Activated T-cell treated with anti-CD3 and anti-CD28 coated beads, Interleukin-2, amount 50 U/mL, for 24 hours (primary cell): Measurements from ENCODE around the gene KITLG.
"Not testable (repeated sequence)": the region's sequence is repeated elsewhere in the genome, so short reads cannot be mapped to it uniquely, and the experiment has no call there.

Source experiments
- DNase-seq: peaks from one replicate; pipeline ENCODE4 v3.0.0-alpha.2; 2020
- H3K27ac Mint-ChIP-seq: 2 replicates; pipeline ENCODE4 v1.8.0; 2020; ENCODE audit warnings: mild to moderate bottlenecking, mixed read lengths
- H3K27me3 Mint-ChIP-seq: 2 replicates; pipeline ENCODE4 v1.8.0; 2020; ENCODE audit warnings: mixed read lengths
- H3K36me3 Mint-ChIP-seq: 2 replicates; pipeline ENCODE4 v1.8.0; 2020; ENCODE audit warnings: low read depth, mixed read lengths
- H3K4me1 Mint-ChIP-seq: 2 replicates; pipeline ENCODE4 v1.8.0; 2020; ENCODE audit warnings: low read depth, mixed read lengths
- H3K4me3 Mint-ChIP-seq: 2 replicates; pipeline ENCODE4 v1.8.0; 2020; ENCODE audit warnings: mild to moderate bottlenecking, moderate library complexity, mixed read lengths
- H3K9me3 Mint-ChIP-seq: 2 replicates; pipeline ENCODE4 v1.8.0; 2020; ENCODE audit warnings: mixed read lengths

KITLG gene

GRCh38 chr12:88562846-88563582 is 17.3 kb downstream of the KITLG start:
- Mint-ChIP-seq H3K36me3 (no peaks in the 10 kb centered on the region), H3K4me1 (no peaks in the 10 kb centered on the region), H3K4me3 (no peak overlapping the region), H3K9me3 (no peaks in the 10 kb centered on the region), H3K27me3 (no peaks in the 10 kb centered on the region), H3K27ac (no peak overlapping the region)
- DNase-seq, result no peak

- H3K4me3 Mint-ChIP-seq, result no peak overlapping the region
- H3K4me1 Mint-ChIP-seq, result no peaks in the 10 kb centered on the region
- H3K27me3 Mint-ChIP-seq, result no peaks in the 10 kb centered on the region
- no peaks in the 10 kb centered on the region for H3K9me3 Mint-ChIP-seq
- H3K27ac Mint-ChIP-seq, result no peak overlapping the region
- DNase-seq, result no peak
- no peaks in the 10 kb centered on the region for H3K36me3 Mint-ChIP-seq
Observed at GRCh38 chr12:88562151-88562550, 18.1 kb downstream of the KITLG start.

DNA sequence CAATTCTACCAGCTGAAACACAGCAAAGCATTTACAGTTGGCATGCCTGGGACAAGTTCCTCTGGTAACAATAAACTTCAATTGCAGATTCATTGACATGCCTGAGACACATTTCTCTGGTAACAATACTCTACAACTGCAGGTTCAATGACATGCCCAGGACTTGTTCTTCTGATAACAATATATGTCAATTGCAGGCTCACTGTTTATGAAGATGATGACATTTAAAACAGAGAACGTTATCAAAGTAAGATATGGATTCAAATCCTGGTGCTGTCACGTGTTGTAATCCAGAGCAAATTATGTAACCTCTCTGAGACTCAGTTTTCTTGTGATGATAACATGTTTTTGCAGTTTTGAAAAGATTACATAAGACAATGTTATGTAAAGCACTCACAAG is 20.5 kb downstream of the KITLG start:
- Mint-ChIP-seq H3K27me3 (no peaks in the 10 kb centered on the region), H3K36me3 (no peaks in the 10 kb centered on the region), H3K4me1 (no peaks in the 10 kb centered on the region), H3K4me3 (no peak overlapping the region), H3K27ac (no peak overlapping the region), H3K9me3 (no peaks in the 10 kb centered on the region)
- no peak for DNase-seq

DNA sequence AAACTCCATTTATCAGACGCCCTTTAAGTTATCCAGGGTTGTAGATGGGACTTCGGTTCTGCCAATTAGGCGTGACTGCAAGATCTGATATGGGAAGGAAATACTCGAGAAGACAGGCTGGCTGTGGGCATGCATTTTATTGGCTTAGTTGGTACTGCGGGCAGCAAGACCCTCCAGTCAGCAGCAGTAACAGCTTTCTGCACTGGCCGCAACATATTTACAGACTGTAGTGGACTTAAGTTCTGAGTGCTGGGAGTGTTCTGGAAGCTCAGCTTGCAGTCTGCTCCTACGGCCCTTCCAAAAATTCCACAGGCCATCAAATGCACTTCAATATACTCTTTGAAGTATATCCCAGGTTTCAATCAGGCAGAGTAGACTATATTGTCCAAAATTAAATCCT is 21.1 kb downstream of the KITLG start:
- H3K36me3 Mint-ChIP-seq, result no peaks in the 10 kb centered on the region
- no peaks in the 10 kb centered on the region for H3K27me3 Mint-ChIP-seq
- no peak for DNase-seq
- no peak overlapping the region for H3K4me3 Mint-ChIP-seq
- H3K27ac Mint-ChIP-seq, result no peak overlapping the region
- no peaks in the 10 kb centered on the region for H3K9me3 Mint-ChIP-seq
- no peaks in the 10 kb centered on the region for H3K4me1 Mint-ChIP-seq

GRCh38 chr12:88558340-88558867 is 21.9 kb downstream of the KITLG start:
- Mint-ChIP-seq H3K27ac (no peak overlapping the region), H3K4me3 (no peak overlapping the region), H3K9me3 (no peaks in the 10 kb centered on the region), H3K36me3 (no peaks in the 10 kb centered on the region), H3K27me3 (no peaks in the 10 kb centered on the region), H3K4me1 (no peaks in the 10 kb centered on the region)
- no peak for DNase-seq

GRCh38 chr12:88556213-88556774 is 24.0 kb downstream of the KITLG start:
- Mint-ChIP-seq H3K27me3 (no peaks in the 10 kb centered on the region), H3K4me1 (no peaks in the 10 kb centered on the region), H3K36me3 (no peaks in the 10 kb centered on the region), H3K4me3 (no peak overlapping the region), H3K9me3 (no peaks in the 10 kb centered on the region), H3K27ac (no peak overlapping the region)
- DNase-seq, result no peak

DNA sequence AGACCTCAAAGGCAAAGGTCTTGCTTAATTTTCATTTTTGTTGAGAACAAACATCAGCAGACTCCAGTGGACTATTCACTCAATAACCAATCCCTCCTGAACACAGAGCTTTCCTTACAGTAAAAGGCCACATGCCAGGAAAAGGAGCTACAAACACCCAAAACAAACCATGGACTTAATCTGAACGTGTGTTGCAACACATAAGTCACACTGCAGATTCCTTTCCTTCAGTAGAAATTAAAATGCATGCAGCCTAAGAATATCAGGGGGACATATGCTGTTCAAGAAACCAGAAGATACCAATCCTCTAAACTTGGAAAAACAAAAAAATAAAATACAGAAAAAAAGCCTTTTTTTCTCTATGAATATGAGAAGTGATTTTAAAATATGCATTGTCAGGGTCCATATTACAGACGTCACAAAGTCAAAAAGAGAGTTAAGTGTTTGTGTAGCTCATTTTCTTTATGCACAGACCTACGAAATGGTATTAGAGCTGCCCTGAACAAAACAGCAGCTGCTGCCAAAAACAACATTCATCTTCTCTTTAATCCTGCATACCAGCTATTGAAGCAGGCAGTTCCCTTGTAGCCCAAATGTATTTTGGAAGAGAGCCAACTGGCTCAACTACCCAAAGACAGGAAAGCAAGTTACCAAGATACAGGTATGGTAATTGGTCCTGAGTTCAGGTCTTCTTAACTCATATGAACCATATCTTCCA is 26.2 kb downstream of the KITLG start:
- H3K27ac Mint-ChIP-seq, result no peak overlapping the region

DNA sequence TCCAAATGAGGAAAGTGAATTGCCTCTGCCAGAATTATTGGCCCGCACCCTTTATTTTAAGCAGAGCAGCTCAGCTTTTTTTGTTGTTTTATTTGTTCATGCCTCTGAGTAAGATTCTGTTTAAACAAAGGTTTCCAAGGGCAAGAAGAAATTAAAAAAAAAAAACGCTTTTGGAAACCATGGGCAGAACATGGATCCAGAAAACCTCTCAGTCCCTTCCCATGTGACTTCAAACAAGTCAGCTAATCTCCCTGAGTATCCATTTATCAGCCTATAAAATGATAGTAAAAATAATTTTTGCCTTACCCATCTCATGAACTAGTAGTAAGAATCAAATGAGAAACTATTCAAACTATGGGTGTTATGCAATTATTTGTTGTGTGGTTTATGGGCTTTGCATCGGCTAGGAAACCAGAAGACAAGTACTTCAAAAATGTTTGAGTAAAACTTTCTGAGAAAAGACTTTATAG is 27.6 kb downstream of the KITLG start:
- DNase-seq, result no peak
- H3K4me3 Mint-ChIP-seq, result no peak overlapping the region
- no peaks in the 10 kb centered on the region for H3K4me1 Mint-ChIP-seq
- no peak overlapping the region for H3K27ac Mint-ChIP-seq
- H3K36me3 Mint-ChIP-seq, result no peaks in the 10 kb centered on the region
- H3K9me3 Mint-ChIP-seq, result no peaks in the 10 kb centered on the region
- H3K27me3 Mint-ChIP-seq, result no peaks in the 10 kb centered on the region

More for the DNA sequence above, 26.2 kb downstream of the KITLG start:
- Mint-ChIP-seq H3K36me3 (no peaks in the 10 kb centered on the region), H3K27me3 (no peaks in the 10 kb centered on the region), H3K9me3 (no peaks in the 10 kb centered on the region), H3K4me1 (no peaks in the 10 kb centered on the region), H3K4me3 (no peak overlapping the region)
- no peak for DNase-seq

- DNase-seq, result no peak
- H3K4me3 Mint-ChIP-seq, result no peak overlapping the region
Observed at GRCh38 chr12:88549929-88550328, 30.3 kb downstream of the KITLG start.

DNA sequence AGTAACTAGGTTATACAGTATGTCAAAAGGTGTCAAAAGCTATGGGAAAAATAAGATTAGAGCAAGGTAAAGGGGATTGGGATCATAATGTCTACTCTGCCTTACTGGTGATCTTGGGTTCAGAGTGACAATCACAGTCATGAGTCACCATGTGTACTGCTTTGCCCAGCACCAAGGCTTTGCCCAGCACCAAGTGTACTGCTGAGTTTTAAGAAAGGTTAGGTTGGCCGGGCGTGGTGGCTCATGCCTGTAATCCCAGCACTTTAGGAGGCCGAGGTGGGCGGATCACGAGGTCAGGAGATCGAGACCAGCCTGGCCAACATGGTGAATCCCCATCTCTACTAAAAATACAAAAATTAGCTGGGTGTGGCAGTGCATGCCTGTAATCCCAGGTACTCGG is 32.3 kb downstream of the KITLG start:
- H3K27me3 Mint-ChIP-seq, H3K36me3 Mint-ChIP-seq, H3K4me3 Mint-ChIP-seq, H3K9me3 Mint-ChIP-seq, DNase-seq, H3K4me1 Mint-ChIP-seq, H3K27ac Mint-ChIP-seq: not testable (repeated sequence)

More at GRCh38 chr12:88549929-88550328, 30.3 kb downstream of the KITLG start:
- H3K27ac Mint-ChIP-seq, result no peak overlapping the region
- H3K9me3 Mint-ChIP-seq, result no peaks in the 10 kb centered on the region
- H3K4me1 Mint-ChIP-seq, result no peaks in the 10 kb centered on the region
- no peaks in the 10 kb centered on the region for H3K36me3 Mint-ChIP-seq
- no peaks in the 10 kb centered on the region for H3K27me3 Mint-ChIP-seq

GRCh38 chr12:88546853-88547252 is 33.4 kb downstream of the KITLG start:
- H3K4me1 Mint-ChIP-seq, result no peaks in the 10 kb centered on the region
- no peaks in the 10 kb centered on the region for H3K27me3 Mint-ChIP-seq
- H3K9me3 Mint-ChIP-seq, result no peaks in the 10 kb centered on the region
- no peak for DNase-seq
- H3K36me3 Mint-ChIP-seq, result no peaks in the 10 kb centered on the region
- H3K27ac Mint-ChIP-seq, result no peak overlapping the region
- H3K4me3 Mint-ChIP-seq, result no peak overlapping the region

GRCh38 chr12:88546226-88546625 is 34.0 kb downstream of the KITLG start:
- no peak for DNase-seq
- no peaks in the 10 kb centered on the region for H3K4me1 Mint-ChIP-seq
- no peaks in the 10 kb centered on the region for H3K27me3 Mint-ChIP-seq
- no peaks in the 10 kb centered on the region for H3K9me3 Mint-ChIP-seq
- no peak overlapping the region for H3K4me3 Mint-ChIP-seq
- H3K36me3 Mint-ChIP-seq, result no peaks in the 10 kb centered on the region
- no peak overlapping the region for H3K27ac Mint-ChIP-seq

DNA sequence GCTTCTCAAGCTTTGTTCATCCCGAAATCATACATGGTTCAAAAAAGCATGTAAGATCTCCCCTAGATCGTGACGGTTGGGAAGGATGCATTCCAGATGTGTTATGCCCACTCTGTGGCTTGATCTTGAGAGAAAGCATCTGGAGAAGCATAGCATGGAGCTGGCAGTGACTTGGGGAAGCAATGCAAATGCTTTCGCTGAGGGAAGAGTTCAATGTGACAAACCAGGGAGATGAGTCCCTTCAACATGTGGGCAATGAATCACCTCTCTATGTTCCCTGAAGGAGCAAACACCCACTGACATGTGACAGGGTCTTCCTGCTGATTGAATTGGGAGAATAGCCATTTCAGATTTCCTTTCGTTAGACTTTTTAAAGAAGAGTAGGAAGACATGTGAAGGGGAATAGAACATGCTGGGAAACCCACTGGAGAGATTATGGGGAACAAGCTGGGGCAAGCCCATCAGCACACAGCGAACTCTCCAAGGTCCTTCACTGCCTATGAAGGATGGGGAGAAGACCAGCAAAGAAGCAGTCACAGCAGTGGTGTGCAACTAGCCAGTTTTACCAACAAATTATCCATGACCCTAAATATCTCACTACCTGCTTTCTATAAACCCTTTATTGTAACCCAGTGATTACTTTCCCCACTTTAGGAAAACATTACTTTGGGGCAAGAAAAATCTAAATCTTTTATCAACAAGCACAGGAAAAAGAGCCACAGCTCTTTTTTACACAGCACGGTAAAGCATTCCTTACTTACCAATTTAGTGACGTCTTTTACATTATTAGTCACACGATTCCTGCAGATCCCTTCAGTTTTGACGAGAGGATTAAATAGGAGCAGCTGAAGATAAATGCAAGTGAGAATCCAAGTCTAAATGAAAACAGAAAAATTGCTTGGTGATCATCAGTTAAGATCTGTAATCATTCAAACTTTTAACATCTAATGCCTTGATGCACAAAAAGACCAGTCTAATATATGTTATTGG is 35.0 kb downstream of the KITLG start:
- no peaks in the 10 kb centered on the region for H3K4me1 Mint-ChIP-seq
- no peak overlapping the region for H3K4me3 Mint-ChIP-seq
- no peak overlapping the region for H3K27ac Mint-ChIP-seq
- no peak for DNase-seq
- H3K27me3 Mint-ChIP-seq, result no peaks in the 10 kb centered on the region
- H3K36me3 Mint-ChIP-seq, result no peaks in the 10 kb centered on the region
- H3K9me3 Mint-ChIP-seq, result no peaks in the 10 kb centered on the region

- H3K9me3 Mint-ChIP-seq, result no peaks in the 10 kb centered on the region
- DNase-seq, result no peak
- H3K4me3 Mint-ChIP-seq, result no peak overlapping the region
- H3K4me1 Mint-ChIP-seq, result no peaks in the 10 kb centered on the region
- no peak overlapping the region for H3K27ac Mint-ChIP-seq
- H3K36me3 Mint-ChIP-seq, result no peaks in the 10 kb centered on the region
- H3K27me3 Mint-ChIP-seq, result no peaks in the 10 kb centered on the region
Observed at GRCh38 chr12:88539893-88540292, 40.4 kb downstream of the KITLG start.
